ENCODE data around the gene LDLRAD3. TPM values are rescaled to one million over a fixed set of nuclear protein-coding genes. Genes with fewer than 3 reads are reported as not detected.

The LDLRAD3 gene
- total and polyA plus RNA-seq, 4 experiments from 2014 or later, result not detected

- H3K36me3 ChIP-seq (ENCODE audit: insufficient read depth, low read length), result no peaks in the 10 kb centered on the region
- Mint-ChIP-seq H3K27me3 (peaks cover 2 to 5% of the 10 kb centered on the region in 2 donors), H3K27ac (no peak overlapping the region), H3K4me3 (no peak overlapping the region), H3K9me3 (no peaks in the 10 kb centered on the region), H3K4me1 (no peaks in the 10 kb centered on the region), H3K36me3 (no peaks in the 10 kb centered on the region)
- no peaks in the 10 kb centered on the region for H3K27me3 ChIP-seq (ENCODE audit: insufficient read depth, low read length)
- DNase-seq, result no peak
- no peaks in the 10 kb centered on the region for H3K9me3 ChIP-seq (ENCODE audit: control insufficient read depth in 1 of 2, low read length in 2 of 2)
- ChIA-PET POLR2A (ENCODE audit: partially characterized antibody) (no interaction called here), CTCF (ENCODE audit: partially characterized antibody) (no interaction called here)
- H3K4me3 ChIP-seq (ENCODE audit: low read length in 2 of 2), result no peak overlapping the region
- no peak overlapping the region for H3K27ac ChIP-seq (ENCODE audit: low read depth, low read length)
- intact Hi-C loops (cut with micrococcal nuclease), result no loop called here
- H3K4me1 ChIP-seq (ENCODE audit: insufficient read depth, low read length), result no peaks in the 10 kb centered on the region
Observed at GRCh38 chr11:36151933-36152580, 208.2 kb downstream of the LDLRAD3 start.

DNA sequence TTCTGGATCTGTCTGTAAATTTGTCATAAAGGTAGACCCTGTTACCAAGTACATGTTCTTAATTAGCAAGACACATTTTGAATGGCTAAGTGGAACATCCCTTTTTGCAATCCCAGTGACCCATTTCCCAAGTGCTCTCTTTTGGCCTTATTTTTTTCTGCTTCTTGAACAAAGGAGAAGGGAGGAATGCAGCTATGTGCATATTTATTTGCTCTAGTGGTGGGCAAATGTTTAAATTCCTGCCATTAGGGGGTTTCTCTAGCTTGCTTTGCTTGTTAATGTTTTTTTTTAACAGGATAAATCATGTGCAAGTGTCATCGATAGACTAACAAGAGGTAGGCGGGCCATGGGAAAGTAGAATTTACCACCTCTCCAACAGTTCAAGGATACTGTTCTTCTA, 209.7 kb downstream of the LDLRAD3 start:
- H3K4me3 ChIP-seq (ENCODE audit: low read length in 2 of 2), result no peak overlapping the region
- no peak for DNase-seq
- no peaks in the 10 kb centered on the region for H3K4me1 ChIP-seq (ENCODE audit: insufficient read depth, low read length)
- intact Hi-C loops (cut with micrococcal nuclease), result no loop called here
- H3K27me3 Mint-ChIP-seq, result peaks cover 2 to 5% of the 10 kb centered on the region in 2 donors
- no peak overlapping the region for H3K27ac Mint-ChIP-seq
- no peaks in the 10 kb centered on the region for H3K9me3 ChIP-seq (ENCODE audit: control insufficient read depth in 1 of 2, low read length in 2 of 2)
- H3K36me3 Mint-ChIP-seq, result no peaks in the 10 kb centered on the region
- no peak overlapping the region for H3K27ac ChIP-seq (ENCODE audit: low read depth, low read length)
- H3K4me3 Mint-ChIP-seq, result no peak overlapping the region
- ChIA-PET POLR2A (ENCODE audit: partially characterized antibody) (no interaction called here), CTCF (ENCODE audit: partially characterized antibody) (no interaction called here)
- H3K4me1 Mint-ChIP-seq, result no peaks in the 10 kb centered on the region
- no peaks in the 10 kb centered on the region for H3K27me3 ChIP-seq (ENCODE audit: insufficient read depth, low read length)
- H3K9me3 Mint-ChIP-seq, result no peaks in the 10 kb centered on the region
- no peaks in the 10 kb centered on the region for H3K36me3 ChIP-seq (ENCODE audit: insufficient read depth, low read length)

- intact Hi-C loops (cut with micrococcal nuclease), result no loop called here
- Histone ChIP-seq H3K27me3 (ENCODE audit: insufficient read depth, low read length) (no peaks in the 10 kb centered on the region), H3K4me3 (ENCODE audit: low read length in 2 of 2) (no peak overlapping the region), H3K9me3 (ENCODE audit: control insufficient read depth in 1 of 2, low read length in 2 of 2) (no peaks in the 10 kb centered on the region), H3K4me1 (ENCODE audit: insufficient read depth, low read length) (no peaks in the 10 kb centered on the region), H3K27ac (ENCODE audit: low read depth, low read length) (no peak overlapping the region), H3K36me3 (ENCODE audit: insufficient read depth, low read length) (no peaks in the 10 kb centered on the region)
- no peak overlapping the region for H3K4me3 Mint-ChIP-seq
- ChIA-PET POLR2A (ENCODE audit: partially characterized antibody) (no interaction called here), CTCF (ENCODE audit: partially characterized antibody) (no interaction called here)
- H3K36me3 Mint-ChIP-seq, result no peaks in the 10 kb centered on the region
- DNase-seq, result no peak
- H3K4me1 Mint-ChIP-seq, result no peaks in the 10 kb centered on the region
- H3K27ac Mint-ChIP-seq, result peak overlapping the region in 1 of 7 donors; percentile 43
- no peaks in the 10 kb centered on the region for H3K9me3 Mint-ChIP-seq
- peaks cover 2 to 7% of the 10 kb centered on the region in 2 donors for H3K27me3 Mint-ChIP-seq
Observed at GRCh38 chr11:36155124-36155561, 211.3 kb downstream of the LDLRAD3 start.

DNA sequence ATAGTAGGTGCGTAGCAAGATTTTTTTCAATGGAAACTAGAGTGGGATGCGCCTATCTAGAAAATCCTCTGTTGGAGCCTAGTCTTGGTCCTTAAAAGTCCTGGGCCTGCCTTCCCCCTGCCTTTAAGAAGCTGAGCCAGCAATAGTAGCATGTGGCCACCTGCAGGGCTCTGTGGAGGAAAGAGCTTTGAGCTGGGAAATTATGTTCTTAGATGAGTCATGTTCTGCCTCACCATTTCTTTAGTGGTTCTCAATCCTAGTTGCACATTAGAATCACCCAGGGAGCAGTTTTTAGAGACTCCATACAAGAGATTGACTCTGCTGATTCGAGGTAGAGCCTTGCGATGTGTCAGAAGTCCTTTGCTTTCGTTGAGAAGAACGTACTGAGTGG, 211.9 kb downstream of the LDLRAD3 start:
- intact Hi-C loops (cut with micrococcal nuclease), result no loop called here
- ChIA-PET POLR2A (ENCODE audit: partially characterized antibody) (no interaction called here), CTCF (ENCODE audit: partially characterized antibody) (no interaction called here)
- no peaks in the 10 kb centered on the region for H3K36me3 Mint-ChIP-seq
- no peaks in the 10 kb centered on the region for H3K4me1 Mint-ChIP-seq
- DNase-seq, result no peak
- H3K27me3 ChIP-seq (ENCODE audit: insufficient read depth, low read length), result no peaks in the 10 kb centered on the region
- no peaks in the 10 kb centered on the region for H3K9me3 Mint-ChIP-seq
- H3K4me3 ChIP-seq (ENCODE audit: low read length in 2 of 2), result no peak overlapping the region
- H3K4me1 ChIP-seq (ENCODE audit: insufficient read depth, low read length), result no peaks in the 10 kb centered on the region
- no peaks in the 10 kb centered on the region for H3K36me3 ChIP-seq (ENCODE audit: insufficient read depth, low read length)
- no peaks in the 10 kb centered on the region for H3K9me3 ChIP-seq (ENCODE audit: control insufficient read depth in 1 of 2, low read length in 2 of 2)
- peaks cover 2 to 7% of the 10 kb centered on the region in 2 donors for H3K27me3 Mint-ChIP-seq
- H3K4me3 Mint-ChIP-seq, result no peak overlapping the region
- no peak overlapping the region for H3K27ac ChIP-seq (ENCODE audit: low read depth, low read length)
- H3K27ac Mint-ChIP-seq, result no peak overlapping the region

- no peak overlapping the region for H3K4me3 Mint-ChIP-seq
- peaks cover 2 to 7% of the 10 kb centered on the region in 2 donors for H3K27me3 Mint-ChIP-seq
- H3K4me1 Mint-ChIP-seq, result no peaks in the 10 kb centered on the region
- intact Hi-C loops (cut with micrococcal nuclease), result no loop called here
- H3K9me3 Mint-ChIP-seq, result no peaks in the 10 kb centered on the region
- POLR2A ChIA-PET (ENCODE audit: partially characterized antibody), result no interaction called here
- Histone ChIP-seq H3K27ac (ENCODE audit: low read depth, low read length) (no peak overlapping the region), H3K4me3 (ENCODE audit: low read length in 2 of 2) (no peak overlapping the region), H3K36me3 (ENCODE audit: insufficient read depth, low read length) (no peaks in the 10 kb centered on the region), H3K4me1 (ENCODE audit: insufficient read depth, low read length) (no peaks in the 10 kb centered on the region), H3K9me3 (ENCODE audit: control insufficient read depth in 1 of 2, low read length in 2 of 2) (no peaks in the 10 kb centered on the region), H3K27me3 (ENCODE audit: insufficient read depth, low read length) (no peaks in the 10 kb centered on the region)
- no peak overlapping the region for H3K27ac Mint-ChIP-seq
- CTCF ChIA-PET (ENCODE audit: partially characterized antibody), result no interaction called here
- no peaks in the 10 kb centered on the region for H3K36me3 Mint-ChIP-seq
- no peak for DNase-seq
Observed at GRCh38 chr11:36156161-36156816, 212.4 kb downstream of the LDLRAD3 start.

DNA sequence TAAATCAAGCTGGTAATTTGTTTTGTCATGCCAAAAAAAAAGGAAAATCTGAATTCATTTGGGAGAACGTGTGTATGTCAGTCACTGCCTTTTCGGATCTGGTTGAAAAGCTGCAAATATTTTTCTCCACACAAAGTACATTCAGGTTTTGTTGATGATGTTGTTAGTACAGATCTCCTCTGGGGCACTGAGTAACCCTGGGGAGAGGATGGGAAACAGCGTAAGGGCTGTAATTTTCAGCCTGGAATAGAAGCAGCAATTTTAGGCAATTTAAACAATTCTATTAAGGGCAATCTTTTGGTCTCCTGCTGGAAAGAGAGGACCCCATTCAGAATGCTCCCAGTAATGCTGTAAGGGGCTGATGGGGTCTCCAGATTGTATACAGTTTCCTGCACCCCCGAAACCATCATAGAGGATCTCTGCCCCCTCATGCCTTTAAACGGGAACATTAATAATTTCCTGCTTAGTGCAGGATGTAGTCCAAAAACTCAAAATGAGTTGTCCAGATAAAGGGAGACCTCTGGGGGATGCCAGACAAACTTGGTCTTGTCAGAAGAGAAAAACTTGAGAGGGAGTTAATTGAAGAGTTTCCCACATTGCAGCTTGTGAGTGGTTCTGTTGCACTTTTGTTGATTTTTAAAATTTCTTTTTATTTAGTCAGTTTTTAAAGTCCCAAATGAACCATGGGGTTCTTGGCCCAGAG, 213.1 kb downstream of the LDLRAD3 start:
- Histone ChIP-seq H3K27me3 (ENCODE audit: insufficient read depth, low read length) (no peaks in the 10 kb centered on the region), H3K9me3 (ENCODE audit: control insufficient read depth in 1 of 2, low read length in 2 of 2) (no peaks in the 10 kb centered on the region), H3K27ac (ENCODE audit: low read depth, low read length) (no peak overlapping the region), H3K36me3 (ENCODE audit: insufficient read depth, low read length) (no peaks in the 10 kb centered on the region), H3K4me3 (ENCODE audit: low read length in 2 of 2) (no peak overlapping the region), H3K4me1 (ENCODE audit: insufficient read depth, low read length) (no peaks in the 10 kb centered on the region)
- H3K27me3 Mint-ChIP-seq, result peaks cover 2 to 7% of the 10 kb centered on the region in 2 donors
- intact Hi-C loops (cut with micrococcal nuclease), result no loop called here
- no peak overlapping the region for H3K4me3 Mint-ChIP-seq
- CTCF ChIA-PET (ENCODE audit: partially characterized antibody), result no interaction called here
- H3K4me1 Mint-ChIP-seq, result no peaks in the 10 kb centered on the region
- H3K9me3 Mint-ChIP-seq, result no peaks in the 10 kb centered on the region
- POLR2A ChIA-PET (ENCODE audit: partially characterized antibody), result no interaction called here
- no peak overlapping the region for H3K27ac Mint-ChIP-seq
- no peak for DNase-seq
- H3K36me3 Mint-ChIP-seq, result no peaks in the 10 kb centered on the region

DNA sequence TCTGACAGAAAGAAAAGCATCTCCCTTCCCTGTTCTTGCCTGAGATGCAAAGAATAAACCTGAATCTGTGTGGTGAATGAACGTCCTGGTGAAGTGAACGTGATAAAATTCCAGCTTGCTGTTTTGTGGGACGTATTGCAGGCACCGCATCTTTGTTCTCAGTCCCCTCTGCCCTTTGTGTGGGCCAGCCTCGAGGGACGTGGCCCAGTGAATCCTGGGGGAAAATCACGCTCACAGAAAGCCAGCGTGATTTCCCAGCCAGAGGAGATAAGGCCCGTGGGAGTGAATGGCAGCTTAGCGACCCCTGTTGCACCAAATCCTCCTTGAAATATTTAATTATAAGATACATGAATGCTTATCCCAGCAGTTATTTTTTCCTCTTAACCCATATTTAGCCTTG, 216.2 kb downstream of the LDLRAD3 start:
- Histone ChIP-seq H3K9me3 (ENCODE audit: control insufficient read depth in 1 of 2, low read length in 2 of 2) (no peaks in the 10 kb centered on the region), H3K4me1 (ENCODE audit: insufficient read depth, low read length) (no peaks in the 10 kb centered on the region), H3K27me3 (ENCODE audit: insufficient read depth, low read length) (no peaks in the 10 kb centered on the region), H3K27ac (ENCODE audit: low read depth, low read length) (no peak overlapping the region), H3K36me3 (ENCODE audit: insufficient read depth, low read length) (no peaks in the 10 kb centered on the region), H3K4me3 (ENCODE audit: low read length in 2 of 2) (no peak overlapping the region)
- intact Hi-C loops (cut with micrococcal nuclease), result no loop called here
- Mint-ChIP-seq H3K9me3 (no peaks in the 10 kb centered on the region), H3K27me3 (peaks cover 0 to 8% of the 10 kb centered on the region in 2 donors), H3K36me3 (no peaks in the 10 kb centered on the region), H3K4me3 (no peak overlapping the region), H3K4me1 (no peaks in the 10 kb centered on the region), H3K27ac (no peak overlapping the region)
- POLR2A ChIA-PET (ENCODE audit: partially characterized antibody), result no interaction called here
- no peak for DNase-seq
- CTCF ChIA-PET (ENCODE audit: partially characterized antibody), result no interaction called here

All from CD4-positive, alpha-beta memory T cell (primary cell).